K562 (cell line): ENCODE measurements around the gene RGS9BP. TPM values are rescaled to one million over a fixed set of nuclear protein-coding genes. Genes with fewer than 3 reads are reported as not detected.

Experiments
- BRD4 ChIP-seq: fragments of 200-600 bp; sonication (generic); IDR thresholded peaks from 2 replicates; pipeline ENCODE4 v1.6.1; 2017; ENCODE audit warnings: inconsistent platforms
- CAMTA2 ChIP-seq: fragments of 250-450 bp; sonication (Bioruptor Pico); conservative IDR thresholded peaks from 2 replicates; pipeline ENCODE4 v1.5.1; 2022
- CBX1 ChIP-seq: sonication (generic); IDR thresholded peaks from 2 replicates; pipeline ENCODE4 v1.6.1; 2016; ENCODE audit warnings: antibody characterized with exemption, low read depth, mild to moderate bottlenecking
- FOXA3 ChIP-seq, 2 experiments: fragments of 450-650 bp in 1 of 2; sonication (generic) in 1 of 2; formaldehyde crosslinking; IDR thresholded peaks in 1 of 2; conservative IDR thresholded peaks in 1 of 2; 2 replicates each; pipeline versions ENCODE4 v1.4.0 to v1.8.0; 2020 to 2022; ENCODE audit warnings: mild to moderate bottlenecking in 2 of 2, missing genetic modification reagents in 1 of 2
- JUND ChIP-seq, 2 experiments: IDR thresholded peaks; 2 replicates in 1 of 2; 3 replicates in 1 of 2; pipeline ENCODE4 v1.6.1; 2011; ENCODE audit warnings: borderline replicate concordance in 2 of 2, low read depth in 2 of 2, low read length in 2 of 2, improper control_type of control experiment in 1 of 2, missing biosample characterization in 1 of 2, missing genetic modification characterization in 1 of 2, missing genetic modification reagents in 1 of 2
- KDM4B ChIP-seq, 2 experiments: fragments of 450-650 bp in 1 of 2; sonication (generic) in 1 of 2; IDR thresholded peaks; 2 replicates each; pipeline ENCODE4 v1.6.1; 2016 to 2017; ENCODE audit warnings: borderline replicate concordance in 2 of 2, antibody characterized with exemption in 1 of 2, low read depth in 1 of 2, mild to moderate bottlenecking in 1 of 2
- MAFK ChIP-seq: IDR thresholded peaks from 2 replicates; pipeline ENCODE4 v1.6.1; 2011; ENCODE audit warnings: low read length, improper control_type of control experiment
- MYC ChIP-seq, 2 experiments: fragments of 250-450 bp in 1 of 2; sonication (Bioruptor Pico) in 1 of 2; IDR thresholded peaks; 2 replicates each; pipeline versions ENCODE4 v1.5.1 to v1.6.1; 2012 to 2021; ENCODE audit warnings: low read depth in 2 of 2, borderline replicate concordance in 1 of 2, improper control_type of control experiment in 1 of 2, low read length in 1 of 2, mild to moderate bottlenecking in 1 of 2, moderate library complexity in 1 of 2
- PTRF ChIP-seq: fragments of 450-650 bp; IDR thresholded peaks from 2 replicates; pipeline ENCODE4 v1.6.1; 2016; ENCODE audit warnings: mild to moderate bottlenecking, missing genetic modification characterization, missing compliant biosample characterization
- RFX1 ChIP-seq: fragments of 450-650 bp; IDR thresholded peaks from 2 replicates; pipeline ENCODE4 v1.6.1; 2016; ENCODE audit warnings: mild to moderate bottlenecking, moderate library complexity
- SMARCA5 ChIP-seq: fragments of 450-650 bp; IDR thresholded peaks from 2 replicates; pipeline ENCODE4 v1.6.1; 2016
- ZBTB11 ChIP-seq, 3 experiments: fragments of 200-800 bp in 1 of 3; fragments of 250-450 bp in 1 of 3; fragments of 450-650 bp in 1 of 3; sonication (Bioruptor Pico) in 1 of 3; sonication (Bioruptor generic) in 1 of 3; formaldehyde crosslinking in 1 of 3; IDR thresholded peaks; 2 replicates each; pipeline versions ENCODE4 v1.6.1 to v1.8.0; 2016 to 2022; ENCODE audit warnings: mild to moderate bottlenecking in 2 of 3, missing genetic modification characterization in 2 of 3, missing compliant biosample characterization in 1 of 3, moderate library complexity in 1 of 3
- ZNF318 ChIP-seq, 2 experiments: fragments of 450-650 bp; IDR thresholded peaks; 2 replicates each; pipeline ENCODE4 v1.6.1; 2016; ENCODE audit warnings: mild to moderate bottlenecking in 2 of 2, borderline replicate concordance in 1 of 2, low read depth in 1 of 2, moderate library complexity in 1 of 2
- ZNF551 ChIP-seq: fragments of 250-450 bp; sonication (Bioruptor Pico); IDR thresholded peaks from 2 replicates; pipeline ENCODE4 v1.5.0; 2021; ENCODE audit warnings: mild to moderate bottlenecking, moderate library complexity
- polyA plus RNA-seq, 8 experiments: library from polyadenylated mRNA; depleted of rRNA in 4 of 8; stranded (reverse) in 5 of 8; unstranded in 3 of 8; fragments of >200 nt; fragmentation: Nextera tagmentation in 2 of 8; fragmentation: Illumina TruSeq in 1 of 8; extraction: Ambion mirVana in 2 of 8; extraction: Trizol in 1 of 8; gene quantifications; 2 replicates each; pipeline versions ENCODE4 v1.2.1 to v1.2.3, GENCODE V29; 2011 to 2014; ENCODE audit warnings: inconsistent platforms in 1 of 8, missing spikeins in 1 of 8
- total RNA-seq, 7 experiments: library from RNA; depleted of rRNA in 6 of 7; stranded (reverse); fragments of >200 nt in 6 of 7; fragmentation: Illumina TruSeq in 2 of 7; extraction: Trizol in 2 of 7; gene quantifications; 2 replicates each; pipeline versions ENCODE4 v1.2.1 to v1.2.3, GENCODE V29; 2011 to 2021; ENCODE audit warnings: low replicate concordance in 1 of 7

RGS9BP gene
- total and polyA plus RNA-seq, 9 of the 15 experiments (the other 6 are each of a cell fraction or from before 2014, with no cell fraction given), result 0.03 to 1.3 (median 0.49) TPM

- TF ChIP-seq ZNF318 (IDR thresholded peaks at IDR 0.05; ENCODE audit: borderline replicate concordance in 1 of 2, low read depth in 1 of 2), result no peak
- no peak for TF ChIP-seq BRD4
- TF ChIP-seq PTRF (tag), result no peak
- no peak for TF ChIP-seq KDM4B (IDR thresholded peaks at IDR 0.05; ENCODE audit: borderline replicate concordance in 2 of 2, low read depth in 1 of 2)
- TF ChIP-seq RFX1, result no peak
- no peak for TF ChIP-seq CAMTA2 (CRISPR knock-in tag)
- no peak for TF ChIP-seq ZBTB11 (CRISPR knock-in tag; IDR thresholded peaks at IDR 0.05)
- 0 out of 2 replicates have a peak, but pooled peaks have one; percentile 32 for TF ChIP-seq MYC (IDR thresholded peaks at IDR 0.05; ENCODE audit: low read depth, low read length)
- no peak for TF ChIP-seq MYC (CRISPR knock-in tag; IDR thresholded peaks at IDR 0.05; ENCODE audit: borderline replicate concordance, low read depth)
- no peak for TF ChIP-seq JUND (IDR thresholded peaks at IDR 0.05; ENCODE audit: borderline replicate concordance, low read depth, low read length)
- no peak for TF ChIP-seq JUND (tag; IDR thresholded peaks at IDR 0.05; ENCODE audit: borderline replicate concordance, low read depth, low read length)
- TF ChIP-seq SMARCA5, result no peak
- TF ChIP-seq CBX1, result no peak
- TF ChIP-seq MAFK, result no peak
- TF ChIP-seq FOXA3 (CRISPR knock-in tag; conservative IDR thresholded peaks at IDR 0.05 in 1 of 2, IDR thresholded peaks at IDR 0.05 in 1 of 2), result no peak
- no peak for TF ChIP-seq ZNF551
Observed at GRCh38 chr19:32674931-32675719, 523 bp upstream of the RGS9BP start, which contains the start of gene ANKRD27 (continued).
